ENCODE measurements around the gene LIF.

Gene LIF

DNA sequence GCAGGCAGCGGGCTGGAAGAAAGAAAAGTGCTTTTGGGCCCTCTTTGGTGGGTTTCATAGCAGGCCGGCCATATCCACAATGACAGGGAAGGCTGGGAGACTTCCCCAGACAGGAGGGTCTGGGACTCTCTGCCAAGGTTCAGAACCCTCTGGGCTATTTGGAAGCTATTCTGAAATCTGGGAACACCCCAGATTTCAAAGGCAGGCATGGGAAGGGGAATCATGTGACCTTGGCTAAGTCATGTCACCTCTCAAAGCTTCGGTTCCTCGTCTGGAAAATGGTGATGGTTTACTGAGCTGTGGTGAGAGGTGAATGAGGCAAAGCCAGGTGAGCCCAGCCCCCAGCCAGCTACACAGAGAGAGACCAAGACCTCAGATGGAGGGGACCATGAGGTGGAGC lies 38.1 kb upstream of the LIF start:
- in situ Hi-C loops (cut with MboI; ENCODE audit: low sequenced_read_pairs), result no loop called here

DNA sequence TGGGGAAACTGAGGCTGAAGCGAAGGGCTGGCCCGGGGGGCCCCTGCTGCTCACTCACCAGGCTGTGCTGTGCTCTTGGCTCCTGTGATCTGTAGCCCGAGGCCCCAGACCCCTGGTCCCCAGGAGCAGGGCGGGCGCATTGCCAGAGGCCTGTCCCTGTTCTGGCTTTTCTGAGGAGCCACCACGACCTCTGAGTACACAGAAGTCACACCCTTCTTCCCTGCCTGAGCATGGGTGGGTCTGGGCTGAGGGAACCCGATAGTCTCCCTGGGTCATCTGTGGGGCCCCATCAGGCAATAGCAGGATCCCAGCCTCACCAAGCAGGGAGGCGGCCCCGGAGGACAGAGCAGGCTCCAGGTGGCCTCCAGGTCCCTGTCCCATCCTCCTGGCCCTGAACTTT lies 37.6 kb upstream of the LIF start:
- in situ Hi-C loops (cut with MboI; ENCODE audit: low sequenced_read_pairs), result no loop called here

DNA sequence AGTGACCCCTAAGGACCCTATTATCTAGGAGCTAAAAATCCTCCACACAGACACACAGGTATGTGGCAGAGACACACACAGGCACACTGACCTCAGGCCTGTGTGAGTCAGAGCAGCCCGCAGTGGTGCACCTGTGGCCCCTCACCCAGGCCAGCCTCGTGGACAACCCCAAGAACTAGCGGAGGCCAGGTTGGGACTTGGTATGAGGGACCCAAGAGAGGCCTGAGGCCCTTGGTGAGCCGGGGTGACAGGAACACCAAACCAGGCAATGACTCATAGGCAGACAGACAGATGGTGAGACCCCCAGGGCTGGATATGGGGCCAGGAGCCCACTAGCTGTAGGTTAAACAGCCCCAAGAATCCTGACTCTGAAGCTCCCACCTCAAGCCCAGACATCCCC lies 36.8 kb upstream of the LIF start:
- in situ Hi-C loops (cut with MboI; ENCODE audit: low sequenced_read_pairs), result no loop called here

DNA sequence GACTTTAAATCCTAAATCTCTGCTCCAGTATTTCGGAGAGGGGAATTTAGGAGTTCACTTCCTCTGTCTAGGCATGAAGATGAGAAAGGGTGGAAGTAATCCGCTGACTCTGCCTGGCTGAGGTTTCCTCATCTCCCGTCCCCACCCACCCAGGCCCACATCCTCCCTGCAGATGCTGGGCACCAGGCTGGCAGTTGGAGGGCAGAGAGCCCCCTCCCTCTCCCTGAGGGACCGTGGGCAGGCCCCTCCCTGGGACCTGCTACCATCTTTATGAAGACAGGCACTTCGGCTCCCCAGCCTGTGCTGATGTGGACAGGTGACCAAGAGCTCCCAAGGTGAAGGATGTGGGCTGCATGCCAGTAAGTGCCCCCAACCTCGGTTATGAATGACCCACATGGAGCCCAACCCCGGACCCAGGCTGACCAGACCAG lies 36.1 kb upstream of the LIF start:
- in situ Hi-C loops (cut with MboI; ENCODE audit: low sequenced_read_pairs), result no loop called here

DNA sequence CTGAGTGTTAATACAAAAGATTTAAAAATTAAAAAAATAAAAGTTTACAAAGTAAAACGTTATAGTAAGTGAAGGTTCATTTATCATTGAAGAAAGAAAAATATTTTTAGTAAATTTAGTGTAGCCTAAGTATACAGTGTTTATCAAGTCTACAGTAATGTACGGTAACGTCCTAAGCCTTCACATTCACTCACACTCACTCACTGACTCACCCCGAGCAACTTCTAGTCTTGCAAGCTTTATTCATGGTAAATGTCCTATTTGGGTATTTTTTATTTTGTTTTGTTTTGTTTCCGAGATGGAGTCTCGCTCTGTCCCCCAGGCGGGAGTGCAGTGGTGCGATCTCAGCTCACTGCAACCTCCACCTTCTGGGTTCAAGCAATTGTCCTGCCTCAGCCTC lies 33.9 kb upstream of the LIF start:
- in situ Hi-C loops (cut with MboI; ENCODE audit: low sequenced_read_pairs), result no loop called here

DNA sequence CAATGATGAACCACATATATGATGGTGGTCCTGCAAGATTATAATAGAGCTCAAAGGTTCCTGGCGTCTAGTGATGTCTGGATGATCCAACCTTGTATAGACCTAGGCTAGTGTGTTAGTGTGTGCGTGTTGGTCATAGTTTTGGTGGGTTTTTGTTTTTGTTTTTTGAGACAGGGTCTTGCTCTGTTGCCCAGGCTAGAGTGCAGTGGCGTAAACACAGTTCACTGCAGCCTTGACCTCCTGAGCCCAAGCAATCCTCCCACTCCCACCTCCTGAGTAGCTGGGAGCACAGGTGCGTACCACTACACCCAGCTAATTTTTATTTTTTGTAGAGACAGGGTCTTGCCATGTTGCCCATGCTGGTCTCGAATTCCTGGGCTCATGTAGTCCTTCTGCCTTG lies 33.4 kb upstream of the LIF start:
- in situ Hi-C loops (cut with MboI; ENCODE audit: low sequenced_read_pairs), result no loop called here

DNA sequence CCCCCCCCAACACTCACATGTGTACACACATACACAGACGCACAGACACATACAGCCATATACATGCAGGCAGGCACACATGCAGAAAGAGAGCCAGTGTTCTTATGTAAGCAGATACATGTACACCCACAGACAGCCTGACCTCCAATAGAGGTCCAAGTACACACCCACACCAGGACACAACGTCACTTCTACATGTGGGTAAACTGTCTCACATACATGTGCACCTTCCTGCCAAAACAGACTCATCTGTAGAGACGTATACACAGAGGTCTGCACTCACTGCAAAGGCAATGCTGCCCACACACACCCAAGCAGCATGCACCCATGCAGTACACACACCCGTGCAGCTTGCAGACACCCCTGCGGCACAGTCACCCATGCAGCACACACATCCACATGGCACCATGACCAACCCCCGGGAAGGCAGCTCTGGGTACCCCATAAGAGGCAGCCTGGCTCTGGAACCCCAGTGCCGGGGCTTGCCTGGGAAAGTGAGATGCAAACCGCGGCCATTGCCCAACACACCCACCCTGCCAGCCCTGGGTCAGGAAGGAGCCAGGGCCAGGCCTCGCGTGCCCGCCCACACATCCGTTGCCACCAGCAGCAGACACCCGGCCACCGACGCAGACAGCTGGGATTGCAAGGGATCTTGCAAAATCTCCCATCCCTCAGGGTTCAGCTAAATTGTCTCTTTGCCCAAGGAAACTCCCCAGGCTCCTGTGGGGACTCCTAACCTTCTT lies 32.7 kb upstream of the LIF start:
- in situ Hi-C loops (cut with MboI; ENCODE audit: low sequenced_read_pairs), result no loop called here

DNA sequence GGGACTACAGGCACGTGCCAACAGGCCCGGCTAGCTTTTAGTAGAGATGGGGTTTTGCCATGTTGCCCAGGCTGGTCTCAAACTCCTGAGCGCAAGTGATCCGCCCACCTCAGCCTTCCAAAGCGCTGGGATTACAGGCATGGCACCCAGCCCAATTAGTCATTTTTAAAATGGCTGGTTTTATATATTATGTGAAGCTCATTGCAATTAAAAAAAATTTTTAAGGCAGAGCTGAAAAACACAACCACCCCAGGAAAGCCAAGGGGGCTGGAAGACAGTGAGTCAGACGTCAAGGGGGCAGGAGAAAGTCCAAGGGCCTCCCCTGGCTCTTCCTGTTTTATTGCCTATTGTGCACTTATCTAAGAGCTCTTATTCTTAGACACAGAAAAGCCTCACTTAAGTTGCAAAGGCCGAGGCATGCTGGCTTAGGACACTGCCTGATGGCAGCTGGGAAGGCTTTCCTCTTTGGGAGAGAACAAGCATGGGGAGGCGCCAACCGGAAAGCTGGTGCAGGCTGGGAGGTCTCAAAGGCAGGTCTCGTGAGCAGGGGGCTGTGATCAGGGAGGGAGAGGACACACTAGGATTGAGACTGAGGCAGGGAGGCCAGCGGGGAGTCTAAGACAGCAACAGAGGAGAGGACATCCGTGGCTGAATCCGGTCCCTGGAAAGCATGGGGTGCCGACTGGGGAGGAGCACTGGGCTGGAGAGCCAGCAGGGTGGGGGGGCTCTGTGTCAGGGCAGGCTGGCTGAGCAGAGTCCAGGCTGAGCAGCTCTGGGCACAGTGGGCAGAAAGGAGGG lies 31.2 kb upstream of the LIF start:
- in situ Hi-C loops (cut with MboI; ENCODE audit: low sequenced_read_pairs), result no loop called here

DNA sequence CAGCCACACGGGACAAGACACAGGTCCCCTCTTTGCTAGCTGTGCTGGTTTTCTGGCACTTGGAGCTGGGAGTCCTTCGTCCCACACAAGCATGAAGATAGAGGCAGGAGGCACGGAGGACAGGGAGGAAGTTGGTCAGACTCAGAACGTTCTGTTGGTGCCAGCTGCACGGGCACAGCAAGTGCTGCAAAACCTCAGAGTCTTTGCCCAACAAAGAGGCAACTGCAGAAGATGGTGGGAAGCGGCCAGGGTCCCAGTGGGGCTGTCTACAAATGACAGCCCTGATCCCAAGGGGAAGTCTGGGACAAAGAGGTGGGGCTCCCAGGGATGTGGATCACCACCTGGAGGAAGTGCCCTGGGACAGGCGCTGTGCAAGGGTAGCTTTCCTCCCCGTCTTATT lies 29.5 kb upstream of the LIF start:
- in situ Hi-C loops (cut with MboI; ENCODE audit: low sequenced_read_pairs), result no loop called here

DNA sequence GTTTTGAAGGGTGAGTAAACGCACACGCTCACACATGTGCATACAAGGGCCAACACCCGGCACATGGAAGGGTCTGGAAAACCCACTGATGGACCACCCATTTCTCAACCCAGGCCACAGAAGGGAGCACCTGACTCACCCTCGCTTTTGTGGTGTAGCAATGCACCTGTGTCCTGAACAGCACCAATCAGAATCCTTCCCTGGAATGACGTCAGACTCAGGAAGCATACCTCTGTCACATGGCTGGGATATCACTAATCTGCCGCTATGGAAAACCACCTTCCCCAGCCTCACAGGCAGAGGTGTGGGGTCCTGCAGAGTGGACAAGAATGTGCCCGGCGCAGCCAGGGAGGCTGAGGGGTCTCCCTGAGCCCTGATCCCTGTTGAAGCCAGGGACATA lies 29.1 kb upstream of the LIF start:
- in situ Hi-C loops (cut with MboI; ENCODE audit: low sequenced_read_pairs), result no loop called here

DNA sequence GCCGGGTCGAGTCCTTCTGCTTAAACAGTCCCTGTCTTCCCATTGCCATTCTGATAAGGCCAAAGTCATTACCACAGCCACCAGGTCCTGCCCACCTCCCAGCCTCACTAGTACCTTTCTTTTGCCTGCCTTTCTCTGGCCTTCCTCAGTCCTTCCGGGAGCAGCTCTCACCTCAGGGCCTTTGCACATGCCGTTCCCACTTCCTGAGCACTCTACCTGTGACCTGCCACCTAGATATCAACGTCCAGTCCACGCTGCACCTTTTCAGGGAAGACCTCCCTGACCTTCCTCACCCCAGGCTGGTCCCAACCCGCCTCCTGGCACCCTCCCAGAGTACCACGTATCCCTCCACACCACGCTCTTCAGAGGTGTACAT lies 27.9 kb upstream of the LIF start:
- in situ Hi-C loops (cut with MboI; ENCODE audit: low sequenced_read_pairs), result no loop called here

DNA sequence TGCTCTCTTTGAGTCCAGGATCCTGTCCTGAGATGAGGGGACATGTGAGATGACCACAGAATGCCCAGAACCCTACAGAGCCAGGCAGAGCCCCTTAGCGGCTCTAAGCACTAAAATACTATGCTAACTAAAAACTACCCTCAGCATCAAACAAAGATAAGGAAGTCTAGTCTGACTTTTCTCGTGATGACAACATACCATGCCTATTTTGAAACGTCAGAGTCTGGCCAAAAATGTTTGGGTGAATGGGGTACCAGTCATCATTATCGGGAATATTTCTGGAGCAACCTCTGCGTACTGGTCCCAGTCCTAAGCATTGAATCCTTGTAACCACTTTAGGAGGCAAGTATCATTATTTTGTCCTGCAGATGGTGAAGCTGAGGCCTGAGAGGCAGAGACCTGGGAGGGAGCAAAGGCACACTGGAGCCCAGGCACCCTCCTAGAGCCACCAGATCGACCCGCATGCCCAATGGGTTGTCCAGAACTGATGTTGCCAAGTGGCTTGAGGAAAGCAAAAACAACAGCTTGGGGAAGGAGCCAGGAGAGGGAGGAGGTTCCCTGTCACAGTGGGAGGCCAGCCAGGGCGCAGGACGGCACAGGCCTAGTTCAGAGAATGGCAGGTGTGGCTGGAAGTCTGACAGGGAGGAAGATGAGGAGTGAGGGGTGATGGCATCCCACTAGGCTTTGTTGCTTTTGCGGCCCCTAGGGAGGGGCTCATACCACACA lies 27.3 kb upstream of the LIF start:
- in situ Hi-C loops (cut with MboI; ENCODE audit: low sequenced_read_pairs), result no loop called here

DNA sequence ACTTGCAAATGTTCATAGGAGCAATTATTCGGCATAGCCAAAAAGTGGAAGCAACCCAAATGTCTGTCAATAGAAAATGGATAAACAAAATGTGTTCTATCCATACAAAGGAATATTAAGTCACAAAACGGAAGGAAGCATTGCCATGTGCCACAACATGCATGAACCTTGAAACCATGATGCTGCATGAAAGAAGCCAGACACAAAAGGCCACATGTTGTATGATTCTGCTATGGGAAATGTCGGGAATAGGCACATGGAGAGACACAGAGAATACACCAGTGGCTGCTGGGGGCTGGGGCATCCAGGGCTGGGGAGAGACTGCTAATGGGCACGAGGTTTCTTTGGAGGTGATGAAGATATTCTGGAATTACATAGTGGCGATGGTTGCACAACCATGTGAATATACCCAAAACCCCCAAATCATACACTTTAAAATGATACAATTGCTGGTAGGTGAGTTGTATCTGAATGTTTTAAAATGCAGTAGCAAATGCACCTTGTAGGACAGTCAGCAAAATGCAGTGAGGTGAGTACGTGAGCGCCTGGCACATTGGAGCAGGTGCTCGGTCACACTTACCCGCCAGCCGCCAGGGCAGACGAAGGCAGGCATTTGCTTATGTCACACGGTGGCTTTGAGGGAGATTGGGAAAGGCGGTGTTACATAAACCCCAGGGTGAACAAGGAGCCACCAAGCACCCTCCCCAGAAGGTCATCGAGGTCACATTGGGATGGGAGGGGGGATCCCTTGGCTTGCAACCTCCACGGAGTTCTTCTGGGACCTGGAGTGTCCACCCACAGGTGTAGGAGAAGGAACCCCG lies 26.4 kb upstream of the LIF start:
- in situ Hi-C loops (cut with MboI; ENCODE audit: low sequenced_read_pairs), result no loop called here

DNA sequence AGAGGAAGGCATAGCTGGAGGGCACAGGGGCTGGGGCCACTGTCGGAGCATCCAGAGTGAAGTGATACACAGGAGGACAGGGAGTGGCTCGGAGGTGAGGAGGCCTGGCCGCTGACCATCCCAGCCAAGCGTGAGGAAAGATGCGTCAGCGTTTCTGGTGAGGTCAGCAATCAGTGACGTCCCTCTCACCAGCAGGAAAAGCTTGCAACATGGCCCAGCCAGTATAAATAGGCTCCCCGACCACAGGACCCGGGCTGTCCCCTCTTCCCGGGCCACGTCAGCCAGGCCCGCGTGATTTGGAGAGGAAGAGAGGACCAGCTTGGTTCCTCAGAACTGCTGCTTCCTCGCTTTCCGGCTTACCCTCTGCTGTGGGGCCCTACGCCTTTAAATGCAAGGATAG lies 24.3 kb upstream of the LIF start:
- in situ Hi-C loops (cut with MboI; ENCODE audit: low sequenced_read_pairs), result no loop called here

DNA sequence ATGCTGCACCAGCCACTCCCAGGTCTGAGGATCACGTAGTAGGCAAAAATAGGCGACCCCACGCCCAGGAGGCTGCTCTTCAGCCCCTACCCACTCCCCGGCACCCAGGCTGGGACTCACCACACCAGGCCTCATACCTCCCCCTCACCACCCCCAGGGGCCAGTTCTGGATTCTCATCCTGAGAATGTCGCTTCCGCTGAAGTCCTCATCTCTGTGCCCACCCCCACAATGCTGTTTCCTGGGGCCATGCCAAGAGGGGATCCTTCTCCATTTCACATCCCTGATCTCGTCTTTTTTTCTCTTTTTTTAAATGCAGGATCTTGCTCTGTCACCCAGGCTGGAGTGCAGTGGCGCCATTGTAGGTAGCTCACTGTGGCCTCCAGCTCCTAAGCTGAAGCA lies 21.8 kb upstream of the LIF start:
- in situ Hi-C loops (cut with MboI; ENCODE audit: low sequenced_read_pairs), result no loop called here

DNA sequence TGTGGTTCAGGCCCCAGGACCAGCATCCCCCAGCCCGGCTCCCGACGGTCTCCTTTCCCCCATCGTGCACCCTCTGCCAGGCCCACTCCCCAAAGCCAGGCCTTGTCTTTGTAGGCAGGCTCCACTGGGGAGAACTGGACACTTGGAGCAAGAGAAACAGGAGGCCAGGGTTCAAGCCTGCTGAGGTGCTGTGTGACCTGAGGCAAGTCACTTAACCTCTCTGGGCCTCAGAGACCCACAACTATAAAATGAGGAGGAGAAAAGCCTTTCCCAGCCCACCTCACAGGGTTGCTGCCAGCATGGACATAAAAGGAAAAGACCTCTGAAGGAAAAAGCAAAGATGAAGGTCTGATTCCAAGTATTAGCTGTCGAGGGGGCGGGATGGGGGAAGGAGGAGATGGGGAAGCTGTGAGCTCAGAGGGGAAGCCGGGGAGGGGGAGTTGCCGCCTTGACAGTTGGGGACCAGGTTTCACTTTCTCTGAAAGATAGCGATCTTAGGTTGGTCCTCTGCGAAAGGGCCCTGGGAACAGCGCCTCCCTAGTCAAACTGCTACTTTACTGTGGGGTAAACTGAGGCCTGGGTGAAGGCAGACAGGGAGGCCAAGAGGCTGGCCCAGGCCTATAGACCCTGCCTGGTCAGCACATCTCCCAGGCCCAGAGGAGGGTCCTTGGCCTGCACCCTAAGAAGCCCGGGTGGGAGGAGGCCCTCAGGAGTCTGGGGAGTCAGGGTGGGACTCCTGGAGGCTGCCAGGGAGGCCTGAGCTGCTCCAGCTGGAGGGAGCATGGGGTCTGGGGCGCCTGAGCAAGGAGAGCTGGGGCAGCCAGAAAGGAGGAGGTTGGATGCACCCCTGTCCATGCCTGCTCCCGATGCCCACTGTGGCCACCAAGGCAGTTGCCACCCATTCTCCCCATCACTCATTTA lies 21.1 kb upstream of the LIF start:
- in situ Hi-C loops (cut with MboI; ENCODE audit: low sequenced_read_pairs), result no loop called here

DNA sequence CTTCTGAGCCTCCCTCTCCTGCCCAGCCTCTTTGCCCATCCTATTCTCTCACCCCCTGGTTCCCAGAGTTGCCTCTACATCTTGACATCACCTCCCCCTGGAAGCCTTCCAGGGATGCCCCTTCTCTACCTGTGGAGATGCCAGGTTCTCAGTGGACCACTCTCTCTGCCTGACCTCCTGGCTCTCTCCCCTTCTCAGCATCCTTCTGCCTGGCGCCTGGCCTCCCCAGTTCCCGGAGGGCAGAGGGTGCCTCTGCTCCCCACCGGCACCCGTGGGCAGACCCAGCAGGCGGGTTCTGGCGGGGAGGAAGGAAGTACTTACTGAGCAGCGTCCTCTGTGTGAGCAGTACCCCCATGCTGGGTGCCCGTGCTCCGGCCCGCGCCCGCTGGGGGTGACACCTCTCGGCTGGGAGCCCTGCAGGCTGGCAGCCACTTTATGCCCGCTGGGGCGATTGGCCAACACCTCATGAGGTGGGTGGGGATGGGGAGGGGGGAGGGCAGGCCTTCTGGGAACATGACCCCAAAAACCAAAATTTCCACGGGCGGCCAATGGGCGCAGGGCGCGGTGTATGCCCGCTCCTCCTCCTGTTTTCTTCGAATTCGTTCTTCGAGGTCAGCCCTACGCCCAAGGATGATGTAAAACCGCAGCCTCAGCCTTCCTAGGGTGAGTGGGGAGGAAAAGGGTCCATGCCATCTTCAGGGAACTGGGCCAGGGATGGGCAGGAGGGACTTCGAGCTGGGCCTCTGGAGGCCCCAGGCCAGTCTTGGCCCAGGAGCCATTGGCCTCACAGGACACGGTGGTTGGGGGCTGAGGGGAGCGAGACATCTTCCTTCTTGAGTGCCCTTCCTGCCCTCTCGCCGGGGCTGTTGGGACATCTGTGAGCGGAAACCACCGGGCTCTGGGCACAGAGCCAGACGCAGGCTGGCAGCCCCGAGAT lies 20.2 kb upstream of the LIF start, which contains the start of gene OSM:
TSS of gene OSM (minus strand) at position 407 of the 937 bp plus-strand sequence. CDS start at position 355, 52 bp downstream.
- in situ Hi-C loops (cut with MboI; ENCODE audit: low sequenced_read_pairs), result no loop called here

DNA sequence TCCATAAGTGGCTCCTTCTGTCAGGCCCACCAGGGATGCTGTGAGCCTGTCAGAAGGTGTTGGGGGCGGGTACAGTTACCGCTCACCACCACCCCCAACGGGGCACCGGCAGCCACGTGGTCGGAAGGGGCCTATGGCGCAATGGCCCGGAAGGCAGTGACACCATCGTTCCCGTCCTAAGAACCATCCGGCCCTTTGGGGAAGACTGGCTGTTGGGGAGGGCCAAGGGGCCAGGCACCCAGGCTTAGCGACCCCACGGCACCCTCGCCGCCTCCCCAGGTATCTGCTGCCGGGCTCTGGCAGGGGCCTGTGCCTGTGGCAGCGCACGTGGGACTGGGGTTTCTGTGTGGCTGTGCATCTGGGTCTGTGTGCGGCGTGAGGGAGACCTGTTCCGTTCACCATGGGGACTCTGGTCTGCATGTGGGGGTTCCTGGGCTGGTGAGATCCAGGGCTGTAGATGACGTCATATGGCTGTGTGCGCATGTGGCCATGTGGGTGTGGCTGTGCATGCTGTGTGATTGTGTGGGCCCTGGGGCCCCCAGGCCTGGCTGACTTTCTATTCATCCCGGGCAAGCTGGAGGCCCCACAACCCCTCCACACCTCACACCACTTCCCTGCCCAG lies 19.4 kb upstream of the LIF start:
- in situ Hi-C loops (cut with MboI; ENCODE audit: low sequenced_read_pairs), result no loop called here

All from HL-60/S4 treated with retinoic acid at 250 ng/mL for 4 days and 3 days (cell line).